ENCODE measurements around the gene EPN2.
A peak's percentile ranks its signal among the peaks of the same experiment; 100 is the strongest.

EPN2 gene

GRCh38 chr17:19379361-19380065 lies 142.3 kb downstream of the EPN2 start:
- H3K27ac ChIP-seq: peak overlapping the region; percentile 88; the same call in 1 of the 2 replicates
- TF ChIP-seq CTCF (conservative IDR thresholded peaks at IDR 0.05): no peak

- TF ChIP-seq CTCF (conservative IDR thresholded peaks at IDR 0.05): no peak
- H3K27ac ChIP-seq: no peak overlapping the region
These were observed 143.5 kb downstream of the EPN2 start for GRCh38 chr17:19380481-19381301.

- TF ChIP-seq CTCF (conservative IDR thresholded peaks at IDR 0.05): no peak
- H3K27ac ChIP-seq: no peak overlapping the region
These were observed 144.2 kb downstream of the EPN2 start for GRCh38 chr17:19381361-19381740.

GRCh38 chr17:19381741-19382444 lies 144.7 kb downstream of the EPN2 start:
- TF ChIP-seq CTCF (conservative IDR thresholded peaks at IDR 0.05): no peak
- no peak overlapping the region for H3K27ac ChIP-seq

GRCh38 chr17:19382531-19383444 lies 145.6 kb downstream of the EPN2 start:
- TF ChIP-seq CTCF (conservative IDR thresholded peaks at IDR 0.05): no peak
- H3K27ac ChIP-seq: no peak overlapping the region

GRCh38 chr17:19383681-19384470 lies 146.7 kb downstream of the EPN2 start:
- no peak for TF ChIP-seq CTCF (conservative IDR thresholded peaks at IDR 0.05)
- H3K27ac ChIP-seq: no peak overlapping the region

All from VCaP (cell line).